Activated T-cell treated with anti-CD3 and anti-CD28 coated beads, Interleukin-2, amount 50 U/mL, for 4 hours (primary cell): ENCODE results near the gene ACER3. TPM values are rescaled to one million over a fixed set of nuclear protein-coding genes. Genes with fewer than 3 reads are reported as not detected.
"Not testable (repeated sequence)": the region's sequence is repeated elsewhere in the genome, so short reads cannot be mapped to it uniquely, and the experiment has no call there.

ENCODE experiments used
- ATAC-seq, 2 donors: fragments of 200-7000 bp; cut with Tn5 transposase; one replicate each; pipeline ENCODE4 v1.10.0; 2021
- DNase-seq: peaks from one replicate; pipeline ENCODE4 v3.0.0-alpha.2; 2020
- H3K27me3 Mint-ChIP-seq: one replicate; pipeline ENCODE4 v1.8.0; 2021; ENCODE audit warnings: low read depth, mixed read lengths
- H3K36me3 Mint-ChIP-seq: one replicate; pipeline ENCODE4 v1.8.0; 2022; ENCODE audit warnings: mixed read lengths; ENCODE audit not compliant: insufficient read depth
- H3K4me1 Mint-ChIP-seq: one replicate; pipeline ENCODE4 v1.8.0; 2021; ENCODE audit warnings: low read depth, mixed read lengths
- H3K4me3 Mint-ChIP-seq: one replicate; pipeline ENCODE4 v1.8.0; 2021; ENCODE audit warnings: mild to moderate bottlenecking, moderate library complexity, mixed read lengths
- H3K9me3 Mint-ChIP-seq: one replicate; pipeline ENCODE4 v1.8.0; 2021; ENCODE audit warnings: mixed read lengths
- total RNA-seq, 3 donors: library from RNA; stranded (reverse); gene quantifications; one replicate each; pipeline ENCODE4 v1.2.1, GENCODE V29; 2021

Gene ACER3
- total RNA-seq, 3 donors from 2014 or later, result 7.8 to 10.3 (median 10.2) TPM

DNA sequence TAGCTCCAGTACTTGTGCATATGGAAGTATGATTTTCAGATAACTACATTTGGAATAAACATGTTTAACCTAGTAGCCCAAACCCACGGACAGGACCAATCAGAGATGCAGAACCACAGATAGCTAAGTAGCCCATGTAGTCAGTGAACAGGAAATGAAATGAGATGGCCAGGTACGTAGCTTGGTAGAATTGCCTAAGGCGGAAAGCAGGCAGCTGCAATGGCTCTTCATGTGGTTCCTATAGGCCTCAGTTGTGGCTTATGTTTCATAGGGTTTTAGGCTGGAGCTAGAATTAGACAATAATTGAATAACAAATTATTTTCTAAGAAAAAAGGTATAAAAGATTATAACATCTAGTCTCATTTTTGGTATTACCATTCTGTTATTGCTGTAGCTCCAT lies 87.1 kb downstream of the ACER3 start:
- Mint-ChIP-seq H3K4me1 (no peaks in the 10 kb centered on the region), H3K4me3 (no peak overlapping the region), H3K36me3 (peaks cover 13% of the 10 kb centered on the region), H3K27me3 (no peaks in the 10 kb centered on the region), H3K9me3 (peaks cover 21% of the 10 kb centered on the region)
- no peak for ATAC-seq
- DNase-seq, result no peak

- DNase-seq (no peak), ATAC-seq (no peak)
- Mint-ChIP-seq H3K36me3 (peaks cover 17% of the 10 kb centered on the region), H3K9me3 (no peaks in the 10 kb centered on the region), H3K27me3 (no peaks in the 10 kb centered on the region), H3K4me3 (no peak overlapping the region), H3K4me1 (no peaks in the 10 kb centered on the region)
Observed at GRCh38 chr11:76955459-76956114, 94.9 kb downstream of the ACER3 start.

GRCh38 chr11:76962583-76963416 lies 102.1 kb downstream of the ACER3 start:
- peaks cover 15% of the 10 kb centered on the region for H3K36me3 Mint-ChIP-seq
- ATAC-seq (no peak), DNase-seq (no peak)
- no peak overlapping the region for H3K4me3 Mint-ChIP-seq
- peaks cover 7% of the 10 kb centered on the region for H3K4me1 Mint-ChIP-seq
- no peaks in the 10 kb centered on the region for H3K27me3 Mint-ChIP-seq
- no peaks in the 10 kb centered on the region for H3K9me3 Mint-ChIP-seq

DNA sequence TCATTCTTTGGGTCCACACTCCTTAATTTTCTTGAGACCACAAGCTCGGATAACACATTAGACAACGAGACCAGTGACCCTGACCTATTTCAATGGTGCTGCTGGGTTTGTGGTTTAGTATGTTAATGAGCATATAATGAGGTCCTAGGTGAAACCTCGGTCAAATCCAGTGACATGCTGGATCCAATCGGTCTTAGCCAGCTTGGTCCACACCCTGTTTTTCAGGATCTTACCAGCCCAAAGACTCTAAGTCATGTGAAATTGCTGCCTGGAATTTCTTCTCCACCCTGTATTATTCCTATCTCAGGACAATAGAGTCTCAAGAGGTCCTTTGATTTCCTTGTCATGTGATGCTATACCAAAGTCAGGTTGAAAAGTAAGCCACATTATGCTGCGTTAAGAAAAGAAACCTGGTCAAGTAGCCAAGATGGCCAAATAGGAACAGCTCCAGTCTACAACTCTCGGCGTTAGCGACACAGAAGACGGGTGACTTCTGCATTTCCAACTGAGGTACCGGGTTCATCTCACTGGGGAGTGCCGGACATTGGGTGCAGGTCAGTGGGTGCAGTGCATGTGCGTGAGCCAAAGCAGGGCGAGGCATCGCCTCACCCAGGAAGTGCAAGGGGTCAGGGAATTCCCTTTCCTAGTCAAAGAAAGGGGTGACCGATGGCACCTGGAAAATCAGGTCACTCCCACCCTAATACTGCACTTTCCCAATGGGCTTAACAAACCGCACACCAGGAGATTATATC lies 102.9 kb downstream of the ACER3 start:
- not testable (repeated sequence) for H3K4me3 Mint-ChIP-seq, ATAC-seq, H3K27me3 Mint-ChIP-seq, H3K4me1 Mint-ChIP-seq, H3K9me3 Mint-ChIP-seq, DNase-seq
- H3K36me3 Mint-ChIP-seq, result peaks cover 15% of the 10 kb centered on the region

GRCh38 chr11:76972051-76972450 lies 111.3 kb downstream of the ACER3 start:
- H3K36me3 Mint-ChIP-seq, result peaks cover 5% of the 10 kb centered on the region
- ATAC-seq, result no peak
- H3K9me3 Mint-ChIP-seq, result peaks cover 16% of the 10 kb centered on the region
- no peak for DNase-seq
- H3K27me3 Mint-ChIP-seq, result no peaks in the 10 kb centered on the region
- no peaks in the 10 kb centered on the region for H3K4me1 Mint-ChIP-seq
- H3K4me3 Mint-ChIP-seq, result no peak overlapping the region

DNA sequence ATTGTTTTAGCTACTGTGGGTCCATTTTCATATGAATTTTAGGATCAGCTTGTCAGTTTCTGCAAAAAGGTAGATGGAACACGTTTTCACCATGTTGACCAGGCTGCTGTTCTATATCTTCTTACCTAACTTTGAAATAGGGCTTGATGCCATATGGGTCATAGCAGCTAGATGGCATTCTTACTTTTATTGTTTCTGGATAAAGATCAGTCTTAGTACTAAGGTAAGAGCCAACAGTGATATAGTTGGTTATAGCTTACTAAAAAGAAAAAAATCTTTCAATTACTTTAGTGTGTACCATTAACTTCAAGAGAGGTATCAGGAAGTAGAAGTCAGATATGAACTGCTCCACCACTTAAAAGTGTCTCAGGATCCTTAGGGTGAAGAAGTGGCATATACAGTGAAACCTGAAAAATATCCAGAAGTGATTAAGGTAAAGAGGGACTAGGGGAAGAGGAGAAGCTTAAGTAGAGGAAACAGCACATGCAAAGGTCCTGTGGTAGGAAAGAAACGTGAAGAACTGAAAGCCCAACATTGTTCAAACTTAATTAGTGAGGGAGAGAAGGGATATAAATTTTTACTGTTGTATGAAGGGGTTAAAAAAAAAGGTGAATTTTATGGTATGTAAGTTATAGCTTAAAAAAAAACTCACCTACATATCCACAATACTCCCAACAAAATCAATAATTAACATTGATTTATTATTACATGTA lies 113.6 kb downstream of the ACER3 start:
- DNase-seq (no peak), ATAC-seq (no peak)
- Mint-ChIP-seq H3K4me3 (no peak overlapping the region), H3K9me3 (peaks cover 23% of the 10 kb centered on the region), H3K4me1 (no peaks in the 10 kb centered on the region), H3K27me3 (no peaks in the 10 kb centered on the region), H3K36me3 (peaks cover 14% of the 10 kb centered on the region)

GRCh38 chr11:76975513-76975912 lies 114.8 kb downstream of the ACER3 start:
- peaks cover 14% of the 10 kb centered on the region for H3K36me3 Mint-ChIP-seq
- H3K9me3 Mint-ChIP-seq, result peaks cover 20% of the 10 kb centered on the region
- ATAC-seq, result no peak
- H3K27me3 Mint-ChIP-seq, result no peaks in the 10 kb centered on the region
- H3K4me1 Mint-ChIP-seq, result no peaks in the 10 kb centered on the region
- DNase-seq, result no peak
- H3K4me3 Mint-ChIP-seq, result no peak overlapping the region

GRCh38 chr11:76977791-76978190 lies 117.1 kb downstream of the ACER3 start:
- H3K9me3 Mint-ChIP-seq, result peaks cover 10% of the 10 kb centered on the region
- H3K27me3 Mint-ChIP-seq, result no peaks in the 10 kb centered on the region
- no peak for DNase-seq
- H3K36me3 Mint-ChIP-seq, result peaks cover 9% of the 10 kb centered on the region
- no peak overlapping the region for H3K4me3 Mint-ChIP-seq
- no peaks in the 10 kb centered on the region for H3K4me1 Mint-ChIP-seq
- ATAC-seq, result no peak

GRCh38 chr11:76978239-76978638 lies 117.5 kb downstream of the ACER3 start:
- ATAC-seq (no peak), DNase-seq (no peak)
- no peak overlapping the region for H3K4me3 Mint-ChIP-seq
- H3K4me1 Mint-ChIP-seq, result no peaks in the 10 kb centered on the region
- peaks cover 10% of the 10 kb centered on the region for H3K9me3 Mint-ChIP-seq
- peaks cover 9% of the 10 kb centered on the region for H3K36me3 Mint-ChIP-seq
- H3K27me3 Mint-ChIP-seq, result no peaks in the 10 kb centered on the region

DNA sequence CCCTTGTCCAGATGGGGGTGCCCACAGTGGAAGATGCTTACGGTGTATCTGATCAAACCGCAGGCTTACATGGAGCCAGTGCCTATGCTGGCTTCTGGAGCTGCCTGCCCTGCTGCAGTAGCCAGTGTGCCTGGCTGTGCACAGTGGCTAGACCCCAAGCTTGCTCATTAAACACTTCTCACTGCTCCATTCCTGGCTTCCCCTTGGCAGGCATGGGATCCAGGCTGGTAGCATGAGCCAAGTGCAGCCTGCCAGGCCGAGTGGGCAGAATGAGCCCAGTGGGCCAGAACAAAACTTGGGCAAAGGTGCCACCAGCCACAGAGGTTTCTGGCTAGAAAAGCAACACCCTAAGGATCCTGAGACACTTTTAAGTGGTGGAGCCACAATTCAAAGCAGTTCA lies 118.1 kb downstream of the ACER3 start:
- DNase-seq (no peak), ATAC-seq (no peak)
- H3K4me3 Mint-ChIP-seq, result no peak overlapping the region
- no peaks in the 10 kb centered on the region for H3K4me1 Mint-ChIP-seq
- H3K27me3 Mint-ChIP-seq, result no peaks in the 10 kb centered on the region
- H3K36me3 Mint-ChIP-seq, result peaks cover 9% of the 10 kb centered on the region
- peaks cover 10% of the 10 kb centered on the region for H3K9me3 Mint-ChIP-seq

- no peak overlapping the region for H3K4me3 Mint-ChIP-seq
- ATAC-seq (no peak), DNase-seq (no peak)
- no peaks in the 10 kb centered on the region for H3K27me3 Mint-ChIP-seq
- peaks cover 11% of the 10 kb centered on the region for H3K36me3 Mint-ChIP-seq
- H3K4me1 Mint-ChIP-seq, result no peaks in the 10 kb centered on the region
- peaks cover 10% of the 10 kb centered on the region for H3K9me3 Mint-ChIP-seq
Observed at GRCh38 chr11:76980196-76980595, 119.5 kb downstream of the ACER3 start.

DNA sequence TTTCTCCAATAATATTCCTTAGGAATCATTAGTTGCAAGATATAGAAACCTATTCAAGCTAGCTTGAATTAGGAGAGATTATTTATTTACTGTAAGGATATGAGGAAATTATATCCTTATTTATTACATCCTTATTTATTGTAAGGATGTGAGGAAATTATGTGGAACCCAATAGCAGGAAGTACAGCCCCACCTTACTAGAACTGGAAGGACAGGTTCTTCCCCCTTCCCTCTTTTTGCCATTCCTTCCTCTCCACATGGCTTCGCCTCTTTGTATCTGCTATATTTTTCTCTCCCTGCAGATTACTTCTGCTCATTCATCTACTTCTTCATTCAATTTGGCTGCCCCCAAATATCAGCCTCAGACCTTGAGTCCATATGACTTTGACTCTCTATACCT lies 124.0 kb downstream of the ACER3 start:
- H3K27me3 Mint-ChIP-seq, result no peaks in the 10 kb centered on the region
- ATAC-seq (no peak), DNase-seq (no peak)
- no peaks in the 10 kb centered on the region for H3K4me1 Mint-ChIP-seq
- no peaks in the 10 kb centered on the region for H3K9me3 Mint-ChIP-seq
- H3K36me3 Mint-ChIP-seq, result peaks cover 15% of the 10 kb centered on the region
- no peak overlapping the region for H3K4me3 Mint-ChIP-seq

DNA sequence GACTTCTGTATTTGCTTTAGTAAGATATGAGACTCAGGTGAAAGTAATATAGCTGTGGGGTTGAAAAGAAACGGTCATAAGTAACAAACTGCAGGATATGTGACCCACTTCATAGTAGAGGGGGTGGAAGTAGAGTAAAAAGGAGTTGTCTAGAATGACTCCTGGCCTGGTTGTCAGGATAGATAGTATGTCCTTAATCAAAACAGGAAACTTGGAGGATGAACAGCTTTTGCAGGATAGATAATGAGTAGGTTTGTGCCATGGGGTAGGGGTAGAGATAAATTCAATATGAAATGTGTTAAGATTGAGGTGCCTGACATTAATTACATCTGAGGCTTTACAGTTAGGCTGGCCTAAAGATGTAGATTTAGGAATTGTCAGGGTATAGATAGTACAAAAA lies 126.5 kb downstream of the ACER3 start:
- DNase-seq, result no peak
- Mint-ChIP-seq H3K4me1 (no peaks in the 10 kb centered on the region), H3K9me3 (no peaks in the 10 kb centered on the region), H3K36me3 (peaks cover 18% of the 10 kb centered on the region), H3K4me3 (no peak overlapping the region), H3K27me3 (no peaks in the 10 kb centered on the region)
- no peak for ATAC-seq

GRCh38 chr11:76990628-76991027 lies 129.9 kb downstream of the ACER3 start:
- Mint-ChIP-seq H3K4me3 (no peak overlapping the region), H3K9me3 (no peaks in the 10 kb centered on the region), H3K36me3 (peaks cover 15% of the 10 kb centered on the region), H3K27me3 (no peaks in the 10 kb centered on the region), H3K4me1 (no peaks in the 10 kb centered on the region)
- ATAC-seq, result no peak
- no peak for DNase-seq
